HCT116 (cell line): ENCODE data around the gene TBC1D30. TPM values are rescaled to one million over a fixed set of nuclear protein-coding genes. Genes with fewer than 3 reads are reported as not detected.

Experiments
- ATAC-seq: fragments of 200-7000 bp; cut with Tn5 transposase; 2 replicates; pipeline ENCODE4 v1.9.1; 2020; ENCODE audit warnings: mild to moderate bottlenecking, moderate library complexity
- BruUV-seq: library from RNA; stranded (reverse); fragments of 400-500 nt; replicated peaks from 2 replicates; lab custom pipeline; 2021; lab: Mats Ljungman, UMichigan
- CTCF ChIA-PET: fragments of 300-600 bp; sonication (Branson Sonifier 250); formaldehyde crosslinking; loops from one replicate; lab custom pipeline; 2021; ENCODE audit warnings: antibody characterized with exemption; lab: Charles Lee
- POLR2A ChIA-PET: fragments of 300-600, 350-600 bp; sonication (Branson Sonifier 250); formaldehyde crosslinking; loops from one replicate; lab custom pipeline; 2021; ENCODE audit warnings: antibody characterized with exemption; lab: Charles Lee
- RAD21 ChIA-PET, 2 experiments: fragments of 300-600 bp; sonication (Branson Sonifier 250); formaldehyde crosslinking; loops; one replicate each; lab custom pipeline; 2023; ENCODE audit warnings: low total read pairs in 2 of 2; ENCODE audit not compliant: uncharacterized antibody in 2 of 2, unreplicated experiment in 2 of 2, low non-redundant PET in 1 of 2; lab: Charles Lee
- DNase-seq: peaks from one replicate; pipeline ENCODE4 v3.0.0-alpha.2; 2010; ENCODE audit warnings: low read depth, low spot score
- H2AFZ ChIP-seq: fragments of 200-600 bp; shearing (Covaris generic), sonication (generic); 2 replicates; pipeline ENCODE4 v1.6.1; 2017; ENCODE audit warnings: low read depth, mixed run types, mixed read lengths, antibody characterized with exemption, low read length; ENCODE audit not compliant: poor library complexity, severe bottlenecking
- H3K27ac ChIP-seq: 2 replicates; pipeline ENCODE4 v1.5.1; 2012; ENCODE audit warnings: low read depth, low read length
- H3K27me3 ChIP-seq: fragments of 200-600 bp; sonication (generic); 2 replicates; pipeline ENCODE4 v1.6.1; 2016; ENCODE audit warnings: mixed run types, low read length, mixed read lengths; ENCODE audit not compliant: insufficient read depth
- H3K36me3 ChIP-seq, 2 experiments: fragments of 200-500 bp in 1 of 2; fragments of 200-600 bp in 1 of 2; sonication (Bioruptor generic) in 1 of 2; sonication (generic) in 1 of 2; 2 replicates each; pipeline versions ENCODE4 v1.5.1 to v1.6.1; 2014 to 2016; ENCODE audit warnings: low read length in 2 of 2, inconsistent platforms in 1 of 2, mixed read lengths in 1 of 2, mixed run types in 1 of 2; ENCODE audit not compliant: insufficient read depth in 2 of 2, control insufficient read depth in 1 of 2
- H3K4me1 ChIP-seq, 2 experiments: fragments of 200-600 bp in 1 of 2; sonication (generic) in 1 of 2; 2 replicates each; pipeline versions ENCODE4 v1.5.1 to v1.6.1; 2012 to 2017; ENCODE audit warnings: low read length in 2 of 2, inconsistent platforms in 1 of 2, mild to moderate bottlenecking in 1 of 2, mixed read lengths in 1 of 2, mixed run types in 1 of 2, moderate library complexity in 1 of 2; ENCODE audit not compliant: insufficient read depth in 2 of 2, control insufficient read depth in 1 of 2
- H3K4me2 ChIP-seq: fragments of 200-600 bp; sonication (generic); 2 replicates; pipeline ENCODE4 v1.6.1; 2017; ENCODE audit warnings: mixed run types, low read length, mixed read lengths
- H3K4me3 ChIP-seq, 2 experiments: fragments of 200-600 bp in 1 of 2; sonication (generic) in 1 of 2; replicated peaks in 1 of 2; 2 replicates each; pipeline ENCODE4 v1.5.1; 2011 to 2016; ENCODE audit warnings: low read length in 2 of 2, control low read depth in 1 of 2, low read depth in 1 of 2, mild to moderate bottlenecking in 1 of 2, mixed read lengths in 1 of 2, mixed run types in 1 of 2
- H3K79me2 ChIP-seq: fragments of 200-600 bp; sonication (generic); 2 replicates; pipeline ENCODE4 v1.6.1; 2017; ENCODE audit warnings: mild to moderate bottlenecking, mixed run types, low read length, moderate library complexity, mixed read lengths; ENCODE audit not compliant: insufficient read depth
- H3K9ac ChIP-seq: fragments of 200-600 bp; sonication (generic); 2 replicates; pipeline ENCODE4 v1.6.1; 2016; ENCODE audit warnings: low read length, mixed read lengths
- H3K9me2 ChIP-seq: fragments of 200-600 bp; sonication (generic), shearing (Covaris generic); 2 replicates; pipeline ENCODE4 v1.6.1; 2017; ENCODE audit warnings: mixed run types, mild to moderate bottlenecking, moderate library complexity; ENCODE audit not compliant: insufficient read depth
- H3K9me3 ChIP-seq, 2 experiments: fragments of 200-500 bp in 1 of 2; fragments of 200-600 bp in 1 of 2; sonication (Bioruptor generic) in 1 of 2; sonication (generic) in 1 of 2; 2 replicates each; pipeline ENCODE4 v1.6.1; 2014 to 2017; ENCODE audit warnings: low read length in 2 of 2, mixed read lengths in 2 of 2, inconsistent platforms in 1 of 2, low read depth in 1 of 2, mild to moderate bottlenecking in 1 of 2, mixed run types in 1 of 2, moderate library complexity in 1 of 2; ENCODE audit not compliant: control insufficient read depth in 1 of 2, insufficient read depth in 1 of 2
- H4K20me1 ChIP-seq: fragments of 200-600 bp; sonication (generic), shearing (Covaris generic); 2 replicates; pipeline ENCODE4 v1.6.1; 2017; ENCODE audit warnings: mixed run types, mild to moderate bottlenecking, moderate library complexity; ENCODE audit not compliant: insufficient read depth
- CEBPB ChIP-seq: IDR thresholded peaks from 2 replicates; pipeline ENCODE4 v1.6.1; 2012; ENCODE audit warnings: low read depth
- EGR1 ChIP-seq: IDR thresholded peaks from 2 replicates; pipeline ENCODE4 v1.6.1; 2012; ENCODE audit warnings: low read depth
- EZH2phosphoT487 ChIP-seq: fragments of 200-600 bp; IDR thresholded peaks from 2 replicates; pipeline ENCODE4 v1.6.1; 2018; ENCODE audit warnings: antibody characterized with exemption, borderline replicate concordance
- RAD21 ChIP-seq: IDR thresholded peaks from 2 replicates; pipeline ENCODE4 v1.6.1; 2012; ENCODE audit warnings: low read depth, mild to moderate bottlenecking
- SIN3A ChIP-seq: IDR thresholded peaks from 2 replicates; pipeline ENCODE4 v1.6.1; 2012; ENCODE audit warnings: low read depth
- SP1 ChIP-seq: IDR thresholded peaks from 2 replicates; pipeline ENCODE4 v1.6.1; 2012; ENCODE audit warnings: low read depth
- TCF7L2 ChIP-seq: IDR thresholded peaks from 2 replicates; pipeline ENCODE4 v1.7.0; 2011; ENCODE audit warnings: borderline replicate concordance, inconsistent platforms; ENCODE audit not compliant: insufficient read depth, insufficient read length; ENCODE audit errors: extremely low read depth
- intact Hi-C: fragments of 100-400 bp; cut with micrococcal nuclease; formaldehyde crosslinking; loops from 2 replicates; pipeline ENCODE4 v1.10.0; 2022
- total RNA-seq: library from RNA; stranded (reverse); gene quantifications from one replicate; pipeline ENCODE4 v1.2.1, GENCODE V29; 2021; ENCODE audit not compliant: unreplicated experiment
- TF ChIP-seq, protein P1 (sequence below): IDR thresholded peaks from 2 replicates; pipeline ENCODE4 v1.6.1; 2012; ENCODE audit warnings: low read depth

Gene TBC1D30
- total RNA-seq, 1 experiment from 2014 or later, result 24.1 TPM

DNA sequence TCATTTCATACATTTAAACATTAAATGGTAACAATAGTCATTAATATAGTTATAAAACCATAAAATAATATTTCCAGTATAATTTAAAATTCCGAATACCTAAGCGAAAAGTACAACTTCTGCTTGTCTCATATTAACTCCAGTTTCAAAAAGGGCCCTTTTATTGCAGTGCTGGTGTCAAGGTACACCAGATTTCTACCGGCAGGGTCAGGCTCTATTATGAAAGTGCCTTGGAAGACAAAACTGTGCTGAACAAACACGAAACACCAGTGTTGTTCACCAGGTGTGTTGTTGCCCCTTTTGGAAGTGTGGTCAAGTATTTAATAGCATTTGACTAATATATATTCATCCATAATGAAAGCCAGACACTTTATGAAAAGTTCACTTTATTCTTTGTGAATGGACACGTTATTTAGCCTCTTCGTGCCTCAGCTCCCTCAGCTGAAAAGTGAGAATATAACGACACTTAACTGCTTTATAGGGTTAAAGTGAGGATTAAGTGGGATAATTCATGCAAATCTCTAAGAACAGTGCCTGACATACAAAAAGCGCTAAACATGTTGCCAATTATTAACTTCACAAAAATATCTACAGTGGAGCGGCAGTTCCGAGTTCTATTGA is 45.0 kb upstream of the TBC1D30 start (continued):
- TF ChIP-seq, protein P1, sequence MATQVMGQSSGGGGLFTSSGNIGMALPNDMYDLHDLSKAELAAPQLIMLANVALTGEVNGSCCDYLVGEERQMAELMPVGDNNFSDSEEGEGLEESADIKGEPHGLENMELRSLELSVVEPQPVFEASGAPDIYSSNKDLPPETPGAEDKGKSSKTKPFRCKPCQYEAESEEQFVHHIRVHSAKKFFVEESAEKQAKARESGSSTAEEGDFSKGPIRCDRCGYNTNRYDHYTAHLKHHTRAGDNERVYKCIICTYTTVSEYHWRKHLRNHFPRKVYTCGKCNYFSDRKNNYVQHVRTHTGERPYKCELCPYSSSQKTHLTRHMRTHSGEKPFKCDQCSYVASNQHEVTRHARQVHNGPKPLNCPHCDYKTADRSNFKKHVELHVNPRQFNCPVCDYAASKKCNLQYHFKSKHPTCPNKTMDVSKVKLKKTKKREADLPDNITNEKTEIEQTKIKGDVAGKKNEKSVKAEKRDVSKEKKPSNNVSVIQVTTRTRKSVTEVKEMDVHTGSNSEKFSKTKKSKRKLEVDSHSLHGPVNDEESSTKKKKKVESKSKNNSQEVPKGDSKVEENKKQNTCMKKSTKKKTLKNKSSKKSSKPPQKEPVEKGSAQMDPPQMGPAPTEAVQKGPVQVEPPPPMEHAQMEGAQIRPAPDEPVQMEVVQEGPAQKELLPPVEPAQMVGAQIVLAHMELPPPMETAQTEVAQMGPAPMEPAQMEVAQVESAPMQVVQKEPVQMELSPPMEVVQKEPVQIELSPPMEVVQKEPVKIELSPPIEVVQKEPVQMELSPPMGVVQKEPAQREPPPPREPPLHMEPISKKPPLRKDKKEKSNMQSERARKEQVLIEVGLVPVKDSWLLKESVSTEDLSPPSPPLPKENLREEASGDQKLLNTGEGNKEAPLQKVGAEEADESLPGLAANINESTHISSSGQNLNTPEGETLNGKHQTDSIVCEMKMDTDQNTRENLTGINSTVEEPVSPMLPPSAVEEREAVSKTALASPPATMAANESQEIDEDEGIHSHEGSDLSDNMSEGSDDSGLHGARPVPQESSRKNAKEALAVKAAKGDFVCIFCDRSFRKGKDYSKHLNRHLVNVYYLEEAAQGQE, result no peak
- TF ChIP-seq SP1 (no peak), TCF7L2 (no peak), CEBPB (no peak)

DNA sequence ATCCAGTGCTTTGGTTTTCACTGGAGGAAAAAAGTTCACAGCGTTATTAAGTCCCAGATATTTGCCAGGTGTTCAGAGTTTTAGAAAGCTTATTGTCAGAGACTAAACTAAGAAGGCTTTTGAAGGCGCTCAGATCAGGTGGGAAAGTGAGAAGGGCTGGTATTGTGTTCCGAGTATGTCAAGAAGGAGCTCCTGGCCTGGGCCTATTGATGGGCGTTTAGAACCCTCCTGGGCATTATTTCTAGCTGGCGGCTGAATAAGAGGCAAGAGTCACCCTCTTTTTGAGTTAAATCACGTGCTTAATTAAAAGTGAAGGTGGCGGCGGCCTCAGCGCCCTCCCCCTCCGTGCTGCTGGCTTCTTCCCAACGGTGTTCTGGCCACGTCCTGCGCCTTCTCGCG is 44.3 kb upstream of the TBC1D30 start:
- BruUV-seq, result no TSS peak
- peak overlapping the region; percentile 74 for H3K9ac ChIP-seq
- H2AFZ ChIP-seq, result peak overlapping the region; percentile 93
- H3K4me1 ChIP-seq, result peaks cover 12 to 20% of the 10 kb centered on the region in 2 experiments
- RAD21 ChIA-PET, result no interaction called here
- H3K9me3 ChIP-seq, result no peaks in the 10 kb centered on the region
- no peaks in the 10 kb centered on the region for H4K20me1 ChIP-seq
- peaks cover 43% of the 10 kb centered on the region for H3K79me2 ChIP-seq
- intact Hi-C loops, result no loop called here
- no peaks in the 10 kb centered on the region for H3K9me2 ChIP-seq
- H3K4me3 ChIP-seq, result peak overlapping the region; percentile 57 to 78
- CTCF ChIA-PET, result interaction anchor here (3.6 to 4.3 kb wide), 2 partner anchors 16 to 22 kb away, joined by 20 to 23 read pairs; no protein-coding TSS in a partner anchor
- peak overlapping the region; percentile 72 for H3K4me2 ChIP-seq
- no peak; the same call in 1 of the 2 replicates for ATAC-seq
- POLR2A ChIA-PET, result interaction anchor here (1.3 to 1.4 kb wide), 2 partner anchors 16 to 21 kb away, joined by 4 to 5 read pairs; no protein-coding TSS in a partner anchor
- no peak for DNase-seq
- no peaks in the 10 kb centered on the region for H3K27me3 ChIP-seq
- H3K27ac ChIP-seq, result peak overlapping the region; percentile 88
- no peaks in the 10 kb centered on the region for H3K36me3 ChIP-seq
- TF ChIP-seq RAD21 (no peak), SIN3A (no peak), EGR1 (no peak), TCF7L2 (peak; percentile 19), EZH2phosphoT487 (no peak)
- TF ChIP-seq, all 23 proteins: peak for 1
